CD4-positive, alpha-beta T cell treated with Interleukin-1 beta for 1 hour (primary cell): ENCODE data around the gene LRRC75B.

Experiments
- DNase-seq, 2 donors: peaks; one replicate each; pipeline ENCODE4 v3.0.0-alpha.2; 2020 to 2022

Gene LRRC75B

GRCh38 chr22:24552503-24553286 lies 40.2 kb downstream of the LRRC75B start:
- DNase-seq, result peak in 1 of 2 donors; percentile 27

- DNase-seq, result no peak
These were observed 41.9 kb downstream of the LRRC75B start for GRCh38 chr22:24550902-24551435.

GRCh38 chr22:24550028-24550901 lies 42.6 kb downstream of the LRRC75B start:
- peak in 1 of 2 donors; percentile 35 for DNase-seq

- no peak for DNase-seq
These were observed 44.1 kb downstream of the LRRC75B start for GRCh38 chr22:24548812-24549211.

- DNase-seq, result no peak
These were observed 49.1 kb downstream of the LRRC75B start for GRCh38 chr22:24543679-24544243.

- no peak for DNase-seq
These were observed 49.7 kb downstream of the LRRC75B start for GRCh38 chr22:24543185-24543601.

- DNase-seq, result no peak
These were observed 50.2 kb downstream of the LRRC75B start for GRCh38 chr22:24542641-24543040.

- no peak for DNase-seq
These were observed 51.0 kb downstream of the LRRC75B start for GRCh38 chr22:24541681-24542515.

GRCh38 chr22:24540470-24540869 lies 52.4 kb downstream of the LRRC75B start:
- no peak for DNase-seq

GRCh38 chr22:24536089-24536488 lies 56.8 kb downstream of the LRRC75B start:
- no peak for DNase-seq
